Activated effector memory CD4-positive, alpha-beta T cell treated with Interleukin-2 at 50 U/mL for 16 hours (primary cell): ENCODE measurements around the gene PGM2L1.

Experiments used
- DNase-seq: peaks from one replicate; pipeline ENCODE4 v3.0.0-alpha.2; 2020

PGM2L1 gene

DNA sequence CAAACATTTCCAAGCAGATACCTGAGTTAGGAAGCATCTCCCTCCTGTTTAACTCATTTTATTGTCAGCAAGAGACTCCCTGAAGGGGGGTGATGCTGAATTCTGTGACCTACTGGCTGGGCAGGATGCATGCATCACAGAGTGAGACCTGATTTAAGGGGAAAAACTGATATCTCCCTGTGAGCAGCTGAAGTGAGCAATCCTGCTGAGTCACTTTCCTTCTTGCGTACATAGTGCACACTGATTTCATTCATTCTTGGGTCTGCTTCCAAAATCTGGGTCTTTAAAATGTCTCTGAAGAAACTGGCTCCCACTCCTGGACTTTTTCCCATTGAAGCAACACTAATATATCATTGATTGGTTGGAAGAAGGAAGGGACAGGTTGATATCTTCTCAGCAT lies 110.1 kb downstream of the PGM2L1 start:
- DNase-seq: no peak

DNA sequence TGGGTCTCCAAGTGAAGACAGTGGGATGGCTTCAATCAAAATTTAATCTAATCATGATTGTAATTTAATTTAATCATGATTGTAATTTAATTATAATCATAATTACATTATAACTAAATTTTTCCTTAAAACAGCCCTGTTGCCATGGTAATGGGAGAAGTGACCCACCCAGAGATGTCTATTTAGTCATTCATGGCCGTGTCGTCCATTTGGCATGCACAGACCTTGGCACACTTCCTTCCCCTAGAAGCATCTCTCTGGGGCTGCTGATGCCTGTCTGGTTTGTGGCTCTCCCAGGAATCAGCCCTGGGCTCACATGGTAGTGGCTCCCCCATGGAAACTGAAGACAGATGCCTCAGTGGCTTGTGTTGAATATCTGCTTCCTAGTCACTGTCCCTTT lies 113.8 kb downstream of the PGM2L1 start:
- no peak for DNase-seq

DNA sequence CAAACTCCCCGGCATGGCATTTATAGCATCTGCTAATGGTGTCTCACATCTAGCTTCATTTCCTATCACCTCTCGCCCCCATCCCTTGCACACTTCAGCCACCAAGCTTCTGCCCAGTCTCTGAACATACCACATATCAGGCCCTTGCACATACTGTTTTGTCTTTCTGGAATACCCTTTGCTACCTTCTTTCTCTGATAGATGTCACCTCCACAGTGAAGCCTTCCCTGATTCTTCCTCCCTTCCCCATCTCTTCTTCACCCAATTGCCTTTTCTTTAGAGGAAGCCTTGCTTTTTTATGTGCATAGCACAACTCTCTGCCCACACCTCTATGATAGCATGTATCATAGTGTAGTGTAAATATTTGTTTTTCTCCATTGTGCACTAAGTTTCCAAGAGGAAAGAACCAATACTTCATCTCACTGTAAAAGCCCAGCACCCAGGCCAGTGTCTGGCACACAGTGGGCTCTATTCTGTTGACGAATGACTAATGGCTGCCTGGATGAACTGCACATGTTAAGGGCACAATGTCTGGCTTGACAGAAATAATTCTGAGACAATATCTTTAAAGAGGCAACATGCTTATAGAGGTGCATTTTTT lies 114.6 kb downstream of the PGM2L1 start:
- no peak for DNase-seq

DNA sequence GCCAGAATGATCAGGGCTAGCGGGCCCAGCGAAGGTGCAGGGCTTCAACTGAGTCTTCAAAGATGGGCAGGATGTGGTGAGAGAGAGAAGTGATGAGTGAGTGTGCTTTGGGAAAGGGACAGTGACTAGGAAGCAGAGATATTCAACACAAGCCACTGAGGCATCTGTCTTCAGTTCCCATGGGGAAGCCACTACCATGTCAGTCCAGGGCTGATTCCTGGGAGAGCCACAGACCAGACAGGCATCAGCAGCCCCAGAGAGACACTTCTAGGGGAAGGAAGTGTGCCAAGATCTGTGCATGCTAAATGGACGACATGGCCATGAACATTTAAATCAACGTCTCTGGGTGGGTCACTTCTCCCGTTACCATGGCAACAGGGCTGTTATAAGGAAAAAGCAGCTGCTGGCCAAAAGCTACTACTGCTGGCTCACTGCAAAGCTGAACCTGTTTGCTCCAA lies 115.3 kb downstream of the PGM2L1 start:
- no peak for DNase-seq

DNA sequence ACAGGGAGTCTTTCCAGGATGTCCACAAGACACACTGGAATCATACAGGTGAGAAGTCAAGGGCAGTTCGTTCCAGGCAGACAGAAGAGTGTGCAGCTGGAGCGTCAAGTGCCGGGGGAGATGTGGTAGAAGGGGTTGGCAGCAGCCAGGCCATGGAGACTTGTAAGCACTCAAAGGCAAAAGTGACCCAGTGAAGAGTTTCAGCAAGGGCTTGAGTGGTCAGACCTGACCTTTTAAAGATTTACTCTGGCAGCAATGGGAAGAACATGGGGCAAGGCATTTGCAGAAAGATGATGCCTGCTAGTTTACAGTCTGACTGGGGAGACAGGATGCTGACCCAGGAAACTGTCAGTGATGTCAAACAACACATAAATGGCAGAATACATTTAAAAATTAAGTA lies 115.8 kb downstream of the PGM2L1 start:
- DNase-seq: no peak

DNA sequence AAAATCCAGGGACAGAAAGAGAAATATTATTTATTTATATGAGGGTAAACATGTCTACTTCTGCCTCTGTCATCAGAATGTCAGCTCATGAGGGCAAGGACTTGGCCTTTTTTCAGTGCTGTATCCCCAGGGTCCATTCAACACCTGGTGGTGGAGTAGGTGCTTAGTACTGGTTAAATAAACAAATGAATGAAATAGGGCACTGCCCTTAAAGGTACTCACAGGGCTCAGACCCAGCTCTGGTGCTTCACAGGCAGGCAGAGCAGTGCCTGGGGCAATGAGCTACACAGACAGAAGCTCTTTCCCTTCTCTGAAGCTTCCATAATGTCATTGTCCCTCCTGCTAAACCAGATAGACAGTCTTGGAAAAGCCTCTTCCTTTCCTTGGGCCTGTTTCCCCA lies 117.7 kb downstream of the PGM2L1 start:
- no peak for DNase-seq
